Tongue (tissue), 2 donors: ENCODE data around the gene EDDM13. TPM values are rescaled to one million over a fixed set of nuclear protein-coding genes. Genes with fewer than 3 reads are reported as not detected.
"Not testable (repeated sequence)": the region's sequence is repeated elsewhere in the genome, so short reads cannot be mapped to it uniquely, and the experiment has no call there.

Source experiments
- DNase-seq: peaks from one replicate; pipeline ENCODE4 v3.0.0-alpha.2; 2015
- total RNA-seq: library from RNA; depleted of rRNA; stranded (reverse); fragments of >200 nt; gene quantifications from one replicate; pipeline ENCODE4 v1.2.3, GENCODE V29; 2014

The EDDM13 gene, protein sequence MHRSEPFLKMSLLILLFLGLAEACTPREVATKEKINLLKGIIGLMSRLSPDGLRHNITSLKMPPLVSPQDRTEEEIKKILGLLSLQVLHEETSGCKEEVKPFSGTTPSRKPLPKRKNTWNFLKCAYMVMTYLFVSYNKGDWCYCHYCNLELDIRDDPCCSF
- total RNA-seq = not detected

DNA sequence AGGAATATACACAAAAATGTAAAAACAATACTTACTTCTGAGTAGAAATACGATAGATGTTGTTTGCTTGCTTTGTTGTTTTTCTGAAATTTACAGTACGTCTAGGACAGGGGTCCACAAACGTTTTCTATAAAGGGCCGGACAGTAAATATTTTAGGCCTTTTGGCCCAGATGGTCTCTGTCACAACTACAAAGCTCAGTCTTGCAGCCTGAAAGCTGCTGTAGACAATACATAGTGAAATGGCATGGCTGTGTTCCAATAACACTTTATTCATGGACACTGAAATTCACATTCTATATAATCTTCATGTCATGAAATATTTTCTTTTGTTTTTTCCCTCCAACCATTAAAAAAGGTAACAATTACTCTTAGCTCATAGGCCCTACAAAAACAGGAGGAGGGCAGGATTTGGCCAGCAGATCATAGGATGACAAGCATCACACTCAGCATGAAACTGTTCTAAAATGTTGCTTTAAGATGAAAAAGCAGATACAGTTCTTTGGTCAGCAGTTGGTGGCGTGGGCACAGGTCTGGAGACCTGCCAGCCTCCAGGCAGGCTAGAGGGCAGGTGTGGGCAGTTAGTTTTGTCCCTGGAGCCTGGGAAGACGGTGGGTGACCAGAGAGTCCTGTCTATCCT, at the start of gene EDDM13:
TSS of gene EDDM13 (plus strand) at position 588 of the 638 bp plus-strand sequence. CDS start 87 bp downstream, outside the sequence.
- DNase-seq = no peak

DNA sequence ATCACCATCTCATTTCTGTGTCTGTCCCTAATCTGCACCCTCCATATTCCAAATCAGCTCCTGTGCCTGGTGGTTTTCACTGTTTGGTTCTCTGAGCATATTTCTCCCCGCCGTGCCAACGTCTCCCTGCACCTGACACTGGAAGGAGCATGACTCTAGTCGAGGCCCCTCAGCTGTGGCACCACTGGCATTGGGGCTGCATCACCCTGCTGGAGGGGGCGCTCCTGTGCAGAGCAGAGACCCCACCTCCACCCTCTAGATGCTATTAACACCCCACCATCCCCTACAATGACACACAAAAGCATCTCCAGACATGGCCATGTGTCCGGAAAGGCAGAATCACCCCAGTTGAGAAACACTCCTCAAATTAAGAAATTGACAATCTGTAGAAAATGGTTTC, 49.6 kb upstream of the EDDM13 start:
- no peak for DNase-seq

DNA sequence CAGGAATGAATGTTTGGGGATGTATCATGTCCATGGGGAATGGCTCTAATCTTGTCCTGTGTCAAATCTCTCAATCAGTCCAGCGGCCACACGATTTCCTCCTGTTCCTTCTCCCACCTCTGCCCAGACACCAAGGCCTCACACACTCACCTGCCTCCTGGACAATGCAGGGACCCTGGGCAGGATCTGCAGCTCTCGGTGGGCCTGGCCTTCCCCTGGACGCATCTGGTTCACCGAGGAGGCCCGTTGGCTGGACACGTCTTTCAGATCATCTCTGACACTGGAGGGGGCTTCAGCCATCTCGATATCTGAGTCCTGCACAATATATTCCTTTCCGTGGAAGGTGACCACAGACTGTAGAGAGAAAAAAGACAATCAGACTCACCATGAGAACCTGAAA, 49.1 kb upstream of the EDDM13 start:
- no peak for DNase-seq

DNA sequence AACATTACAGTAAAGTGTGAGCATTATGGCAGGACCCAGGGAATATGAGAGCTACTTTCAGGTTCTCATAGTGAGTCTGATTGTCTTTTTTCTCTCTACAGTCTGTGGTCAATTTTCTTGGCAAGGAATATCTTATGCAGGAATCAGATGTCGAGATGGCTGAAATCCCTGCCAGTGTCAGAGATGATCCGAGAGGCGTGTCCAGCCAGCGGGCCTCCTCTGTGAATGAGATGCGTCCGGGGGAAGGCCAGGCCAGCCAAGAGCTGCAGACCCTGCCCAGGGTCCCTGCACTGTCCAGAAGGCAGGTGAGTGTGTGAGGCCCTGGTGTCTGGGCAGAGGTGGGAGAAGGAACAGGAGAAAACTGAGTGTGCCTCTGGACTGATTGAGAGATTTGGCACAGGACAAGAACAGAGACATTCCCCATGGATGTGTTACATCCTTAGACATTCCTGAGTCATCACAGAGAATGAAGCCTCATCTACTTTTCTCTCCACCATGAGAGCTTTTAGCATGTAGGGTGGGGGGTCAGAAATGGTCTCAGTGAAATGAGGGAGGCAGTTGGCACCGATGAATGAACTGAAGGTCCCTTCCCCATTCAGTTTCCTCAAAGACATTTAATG, 27.3 kb upstream of the EDDM13 start:
- no peak for DNase-seq

DNA sequence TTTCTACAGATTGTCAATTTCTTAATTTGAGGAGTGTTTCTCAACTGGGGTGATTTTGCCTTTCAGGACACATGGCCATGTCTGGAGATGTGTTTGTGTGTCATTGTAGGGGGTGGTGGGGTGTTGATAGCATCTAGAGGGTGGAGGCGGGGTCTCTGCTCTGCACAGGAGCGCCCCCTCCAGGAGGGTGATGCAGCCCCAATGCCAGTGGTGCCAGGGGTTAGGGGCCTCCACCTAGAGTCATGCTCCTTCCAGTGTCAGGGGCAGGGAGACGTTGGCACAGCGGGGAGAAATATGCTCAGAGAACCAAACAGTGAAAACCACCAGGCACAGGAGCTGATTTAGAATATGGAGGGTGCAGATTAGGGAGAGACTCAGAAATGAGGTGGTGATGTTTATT, 26.8 kb upstream of the EDDM13 start:
- DNase-seq = not testable (repeated sequence)

DNA sequence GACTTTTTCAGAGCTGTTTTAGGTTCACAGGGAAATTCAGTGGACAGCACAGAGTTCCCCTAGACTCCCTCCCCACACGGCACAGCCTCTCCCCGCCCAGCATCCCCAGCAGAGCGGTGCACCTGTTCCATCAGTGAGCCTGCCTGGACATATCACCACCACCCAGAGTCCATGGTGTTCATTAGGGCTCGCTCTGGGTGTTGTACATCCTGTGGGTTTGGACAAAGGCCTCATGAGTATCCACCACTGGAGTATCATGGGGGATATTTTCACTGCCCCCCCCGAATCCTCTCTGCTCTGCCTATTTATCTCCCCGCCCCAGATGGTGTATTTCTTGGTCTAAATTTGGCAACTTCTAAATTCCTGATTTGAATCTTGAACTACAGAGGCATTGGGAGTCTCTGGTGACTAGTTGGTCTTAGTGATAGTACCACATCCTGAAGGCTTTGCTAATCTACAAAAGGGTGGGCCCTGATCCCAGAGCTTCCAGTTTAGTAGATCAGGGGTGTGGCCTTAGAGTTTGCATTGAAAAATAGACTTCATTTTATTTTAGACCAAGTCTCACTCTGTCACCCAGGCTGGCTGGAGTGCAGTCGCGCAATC, 23.7 kb upstream of the EDDM13 start:
- DNase-seq = not testable (repeated sequence)

DNA sequence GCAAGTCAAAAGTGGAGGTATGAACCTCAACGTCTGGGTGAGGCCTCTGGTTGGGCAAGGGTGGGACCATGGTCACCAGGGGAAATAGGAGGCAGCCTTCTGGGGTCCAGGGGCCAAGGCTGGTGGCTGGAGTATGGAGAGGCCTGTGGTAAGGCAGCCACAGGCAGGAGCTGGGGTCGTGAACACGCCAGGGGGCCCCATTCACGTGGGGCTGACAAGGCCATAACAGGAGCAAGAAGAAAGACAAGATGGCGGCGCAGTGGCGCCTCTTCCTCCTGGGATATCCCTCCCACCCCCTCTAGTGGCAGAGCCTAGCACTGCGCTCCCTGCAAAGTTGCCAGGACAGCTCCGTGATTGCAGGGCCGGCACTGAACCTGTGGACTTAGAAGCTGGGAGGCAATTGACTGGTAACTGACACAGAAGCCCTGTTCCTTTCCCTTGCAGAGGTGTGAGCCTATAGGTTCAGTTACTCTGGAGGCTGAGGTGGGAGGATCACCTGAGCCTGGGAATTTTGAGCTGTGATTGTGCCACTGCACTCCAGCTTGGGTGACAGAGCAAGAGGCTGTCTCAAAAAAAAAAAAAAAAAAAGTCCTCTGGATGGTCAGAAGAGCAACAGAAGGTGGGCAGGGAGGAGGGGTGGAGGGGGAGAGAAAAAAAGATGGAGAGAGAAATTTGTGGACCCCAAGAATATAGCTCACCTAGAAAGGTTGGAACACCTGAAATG, 19.7 kb upstream of the EDDM13 start:
- DNase-seq = peak; percentile 70

DNA sequence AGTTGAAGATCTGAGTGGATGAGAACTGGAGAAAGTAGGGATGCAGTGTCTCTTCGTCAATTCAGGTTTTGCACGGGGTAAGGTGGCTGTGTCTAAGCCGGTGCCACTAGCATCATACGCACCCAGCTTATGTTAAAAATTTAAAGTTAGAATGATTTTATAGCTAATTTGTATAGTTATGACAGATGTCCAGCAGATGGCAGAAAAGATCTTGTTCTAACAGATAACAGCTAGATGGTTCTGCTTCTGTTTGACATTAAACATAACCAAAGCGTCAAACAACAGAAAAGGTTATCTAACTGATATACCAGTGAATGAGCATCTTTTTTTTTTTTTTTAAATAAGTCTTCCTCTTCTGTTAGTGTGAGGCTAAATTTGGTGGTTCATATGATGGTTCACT, 18.8 kb upstream of the EDDM13 start:
- DNase-seq = peak; percentile 68

DNA sequence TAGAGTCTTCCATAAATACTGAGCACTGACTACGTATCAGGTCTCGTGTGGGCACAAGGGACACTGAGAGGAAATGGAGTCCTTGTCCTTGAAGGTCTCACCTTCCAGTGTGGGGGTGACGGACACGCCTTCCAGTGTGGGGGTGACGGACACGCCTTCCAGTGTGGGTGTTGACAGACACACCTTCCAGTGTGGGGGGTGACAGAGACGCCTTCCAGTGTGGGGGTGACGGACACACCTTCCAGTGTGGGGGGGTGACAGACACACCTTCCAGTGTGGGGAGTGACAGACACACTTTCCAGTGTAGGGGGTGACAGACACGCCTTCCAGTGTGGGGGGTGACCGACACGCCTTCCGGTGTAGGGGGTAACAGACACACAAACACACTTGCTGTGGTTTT, 14.3 kb upstream of the EDDM13 start:
- no peak for DNase-seq

DNA sequence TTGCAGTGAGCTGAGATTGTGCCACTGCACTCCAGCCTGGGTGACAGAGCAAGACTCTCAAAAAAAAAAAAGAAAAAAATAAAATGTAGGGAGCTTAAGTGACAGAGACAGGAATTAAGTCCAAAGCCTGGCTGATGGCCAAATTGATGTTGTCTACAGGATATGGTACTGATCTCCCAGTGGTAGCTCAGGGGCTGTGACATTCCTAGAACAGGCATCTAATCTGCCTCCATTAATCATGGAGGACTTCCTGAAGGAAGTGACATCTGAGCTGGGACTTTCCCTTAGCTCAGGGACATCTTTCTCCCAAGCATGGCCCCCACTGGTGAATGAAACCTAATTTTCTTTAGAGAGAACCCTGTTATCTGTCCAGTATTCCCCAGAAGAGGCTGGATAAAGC, 11.4 kb upstream of the EDDM13 start:
- DNase-seq = no peak

DNA sequence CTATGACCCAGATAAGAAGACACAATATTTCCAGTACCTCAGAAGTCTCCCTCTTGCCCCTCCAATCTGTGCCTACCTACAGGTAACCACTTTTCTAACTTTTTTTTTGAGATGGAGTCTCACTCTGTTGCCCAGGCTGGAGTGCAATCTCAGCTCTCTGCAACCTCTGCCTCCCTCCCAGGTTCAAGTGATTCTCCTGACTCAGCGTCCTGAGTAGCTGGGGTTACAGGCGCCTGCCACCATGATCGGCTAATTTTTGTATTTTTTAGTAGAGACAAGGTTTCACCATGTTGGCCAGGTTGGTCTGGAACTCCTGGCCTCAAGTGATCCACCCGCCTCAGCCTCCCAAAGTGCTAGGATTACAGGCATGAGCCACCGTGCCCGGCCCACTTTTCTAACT, 10.6 kb upstream of the EDDM13 start:
- not testable (repeated sequence) for DNase-seq

DNA sequence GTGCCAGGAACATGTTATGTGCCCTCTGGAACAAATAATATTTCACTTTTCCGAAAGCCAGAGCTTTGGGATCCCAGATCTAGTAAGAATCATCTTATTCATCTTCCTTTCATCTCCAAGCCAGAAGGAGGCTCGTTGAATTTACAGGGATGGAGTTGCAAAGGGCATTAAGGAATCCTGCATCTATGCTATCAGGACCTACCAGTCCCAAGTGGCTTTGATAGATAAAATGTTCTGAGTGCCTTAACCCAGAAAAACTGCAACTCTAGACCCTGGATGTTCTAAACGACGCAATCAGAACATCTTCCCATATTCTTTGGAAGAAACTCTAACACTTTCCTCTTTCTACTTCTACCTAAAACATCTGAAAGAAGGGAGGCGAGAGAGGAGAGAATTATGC, 9.2 kb upstream of the EDDM13 start:
- no peak for DNase-seq

DNA sequence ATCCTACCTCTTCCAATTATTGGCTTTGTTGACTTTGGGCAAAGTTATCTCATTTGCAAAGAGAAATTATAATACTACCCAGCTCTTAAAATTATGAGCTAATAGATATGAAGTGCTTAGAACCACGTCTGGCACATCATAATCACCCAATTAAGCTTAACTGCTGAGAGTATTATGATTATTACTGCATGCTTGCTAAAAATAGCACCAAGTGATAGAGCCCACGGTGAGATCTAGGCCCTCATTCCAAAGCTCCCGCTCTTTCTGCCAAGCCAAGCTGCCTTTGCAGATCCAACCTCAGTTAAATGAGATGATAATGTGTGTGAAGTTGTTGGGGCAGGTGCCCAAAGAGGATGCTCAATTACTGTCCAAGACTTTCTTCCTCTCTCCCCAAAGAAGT, 6.5 kb upstream of the EDDM13 start:
- DNase-seq = no peak

DNA sequence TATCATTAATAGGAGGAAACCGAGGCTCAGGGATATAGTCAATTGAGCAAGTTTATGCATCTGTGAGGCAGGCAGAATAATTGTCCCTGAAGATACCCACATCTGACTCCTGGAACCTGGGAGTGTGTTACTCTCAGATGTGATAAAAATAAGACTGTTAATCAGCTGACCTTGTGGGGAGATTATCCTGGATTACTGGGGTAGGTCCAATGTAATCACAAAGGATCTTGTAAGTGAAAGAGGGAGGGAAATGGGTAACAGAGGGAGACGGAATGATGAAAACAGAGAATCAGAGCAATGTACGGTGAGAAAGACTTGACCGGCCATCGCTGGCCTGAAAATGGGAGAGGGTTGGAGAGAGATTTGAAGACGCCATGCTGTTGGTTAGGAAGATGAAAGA, 3.2 kb upstream of the EDDM13 start:
- no peak for DNase-seq

DNA sequence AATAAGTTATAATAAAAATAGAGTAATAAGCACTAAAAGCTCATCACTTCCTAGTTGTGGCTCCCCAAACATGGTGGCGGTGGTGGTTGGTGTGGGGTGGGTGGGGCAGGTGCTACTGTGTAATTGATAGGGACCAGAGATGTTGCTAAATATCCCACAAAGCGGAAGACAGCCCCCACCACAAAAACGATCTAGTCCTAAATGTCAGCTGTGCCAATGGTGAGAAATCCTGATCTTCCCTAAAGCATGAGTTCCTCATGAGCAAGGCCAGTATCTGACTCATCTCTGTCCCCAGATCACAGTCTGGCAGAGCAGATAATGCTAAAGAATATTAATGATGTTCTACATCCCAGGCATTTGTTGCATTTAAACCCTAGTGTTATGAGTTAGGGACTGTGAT, 1.9 kb upstream of the EDDM13 start:
- no peak for DNase-seq

DNA sequence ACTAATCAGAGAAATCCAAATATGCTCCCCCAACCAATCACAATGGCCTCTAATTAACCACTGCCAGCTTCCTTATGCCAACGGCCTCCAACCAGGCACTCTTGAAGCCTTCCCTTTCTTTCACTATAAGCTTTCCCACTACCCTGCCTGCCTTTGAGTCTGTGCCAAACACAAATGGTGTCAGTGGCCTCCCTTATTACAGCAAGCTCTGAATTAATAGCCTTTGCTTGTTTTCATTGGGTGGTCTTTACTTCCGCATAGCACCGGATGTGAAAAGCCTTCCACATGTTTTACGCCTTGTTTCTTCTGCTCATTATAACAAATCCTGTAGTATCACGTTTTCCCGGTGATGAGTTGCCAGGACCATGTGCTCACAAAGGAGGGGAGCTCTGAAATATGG, 1.4 kb upstream of the EDDM13 start:
- DNase-seq = peak; percentile 2

DNA sequence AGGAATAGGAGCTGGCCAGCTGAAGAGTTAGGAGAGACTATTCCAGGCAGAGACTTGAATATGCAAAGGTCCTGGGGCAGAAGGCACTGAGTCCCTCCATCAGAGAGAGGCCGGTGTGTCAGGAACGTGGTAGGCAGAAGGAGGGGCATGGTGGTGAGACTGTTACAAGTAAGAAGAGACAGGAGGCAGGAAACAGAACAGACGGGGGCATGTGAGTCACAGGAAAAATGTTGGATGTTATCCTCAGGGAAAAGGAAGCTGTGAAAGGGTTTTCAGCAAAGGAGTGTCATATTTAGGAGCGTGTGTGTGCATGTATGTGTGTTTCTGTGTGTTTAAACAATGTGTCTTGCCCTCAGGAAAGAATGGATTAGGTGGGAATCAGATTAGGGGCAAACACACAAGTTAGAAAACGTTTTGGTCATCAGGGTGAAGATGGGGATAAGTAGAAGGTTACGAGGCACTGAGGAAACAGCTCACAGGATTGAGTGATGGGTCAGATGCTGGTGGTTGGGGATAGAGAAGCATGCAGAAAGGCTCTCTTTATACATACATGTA, 1.1 kb downstream of the EDDM13 start:
- DNase-seq = no peak

DNA sequence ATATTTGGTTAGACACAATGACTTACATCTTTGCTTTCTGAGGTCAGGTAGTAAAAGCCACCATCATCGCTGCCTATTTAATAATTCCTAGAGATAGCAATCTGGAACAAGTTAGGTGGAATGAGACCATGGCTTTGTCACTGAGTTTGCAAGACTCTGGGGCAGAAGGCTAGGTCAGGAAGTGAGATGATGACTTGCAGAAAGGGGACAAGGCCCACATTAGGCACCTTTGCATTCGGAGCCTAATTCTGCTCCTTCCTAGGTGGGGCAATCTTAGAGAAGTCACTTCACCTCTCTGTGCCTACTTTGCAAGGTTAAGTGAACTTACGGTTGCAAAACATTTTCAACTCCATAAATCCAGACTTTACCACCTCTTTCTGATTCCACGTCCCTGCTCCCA, 10.3 kb downstream of the EDDM13 start:
- no peak for DNase-seq

DNA sequence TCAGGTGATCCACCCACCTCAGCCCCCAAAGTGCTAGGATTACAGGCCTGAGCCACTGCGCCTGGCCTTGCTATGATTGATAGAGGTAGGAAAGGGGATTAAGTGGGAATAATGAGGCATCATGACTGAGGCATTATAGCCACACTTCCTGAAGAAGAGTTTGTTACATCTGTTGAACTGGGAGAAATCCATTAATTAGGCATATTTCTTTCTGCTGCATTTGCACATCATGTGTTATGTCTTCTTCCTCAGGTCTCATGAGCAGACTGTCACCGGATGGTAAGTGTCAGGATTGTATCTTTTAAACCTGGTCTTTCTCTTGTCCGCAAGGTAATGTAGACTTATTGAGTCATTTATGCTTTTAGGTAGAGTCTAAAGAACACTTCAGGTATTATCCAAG, 12.2 kb downstream of the EDDM13 start:
- DNase-seq = no peak

DNA sequence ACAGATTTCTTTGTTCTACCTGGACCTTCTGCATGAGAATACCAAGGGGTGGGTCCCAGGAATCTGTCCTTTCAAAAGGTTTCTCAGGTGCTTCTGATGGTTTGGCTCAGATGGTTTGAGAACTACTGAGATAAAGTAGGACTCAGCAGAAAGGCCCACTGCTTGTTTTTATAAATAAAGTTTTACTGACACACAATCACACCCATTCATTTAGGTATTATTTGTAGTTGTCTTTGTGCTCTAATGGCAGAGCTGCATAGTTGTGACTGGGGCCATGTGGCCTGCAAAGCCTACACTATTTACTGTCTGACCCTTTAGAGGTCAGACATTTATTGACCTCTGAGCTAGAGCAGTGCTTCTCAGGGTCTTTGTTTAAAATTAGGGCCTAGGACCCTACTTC, 17.6 kb downstream of the EDDM13 start:
- no peak for DNase-seq

DNA sequence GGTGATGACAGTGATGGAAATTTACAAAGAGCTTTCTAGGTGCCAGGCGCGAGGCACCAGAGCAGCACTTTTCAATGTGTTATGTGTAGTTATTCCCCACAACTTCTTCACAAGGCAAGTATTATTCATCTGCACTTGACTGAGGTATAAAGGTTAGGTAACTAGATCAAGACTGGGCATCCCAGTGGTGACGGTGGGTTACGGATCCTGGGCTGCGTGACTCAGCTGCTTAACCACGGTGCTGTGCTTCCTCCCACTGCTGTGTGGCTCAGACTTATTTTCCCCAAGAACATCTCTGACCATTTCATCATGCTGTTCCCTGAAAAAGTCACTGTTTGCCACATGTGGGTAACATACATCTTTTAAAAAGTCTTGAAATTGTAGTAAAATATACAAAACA, 19.3 kb downstream of the EDDM13 start:
- no peak for DNase-seq

DNA sequence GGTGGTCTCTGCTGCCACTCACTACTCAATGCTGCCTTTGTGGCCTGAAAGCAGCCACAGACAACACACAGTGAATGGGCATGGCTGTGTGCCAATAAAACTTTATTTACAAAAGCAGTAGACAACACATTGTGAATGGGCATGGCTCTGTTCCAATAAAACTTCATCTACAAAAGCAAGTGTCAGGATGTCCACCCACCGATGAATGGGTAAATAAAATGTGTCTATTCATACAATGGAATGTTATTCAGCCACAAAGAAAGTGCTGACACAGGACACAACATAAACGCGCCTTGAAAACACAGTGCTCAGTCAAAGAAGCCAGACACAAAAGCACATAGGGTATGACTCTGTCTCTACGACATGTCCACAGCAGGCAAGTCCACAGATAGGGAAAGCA, 22.0 kb downstream of the EDDM13 start:
- no peak for DNase-seq
